NCI-H748 treated with DMSO at 0.1 percent for 48 hours (cell line): ENCODE data around the gene NRG3.

Experiments
- DNase-seq: peaks from one replicate; lab custom pipeline; 2025; lab: John Stamatoyannopoulos, UW

NRG3 gene

GRCh38 chr10:81874875-81875466 is at the start of gene NRG3:
NRG3 (plus strand) TSS chr10:81875194.
- DNase-seq, result no peak

GRCh38 chr10:81828251-81828650 is 46.7 kb upstream of the NRG3 start:
- DNase-seq, result no peak

GRCh38 chr10:81831060-81831459 is 43.9 kb upstream of the NRG3 start:
- no peak for DNase-seq

GRCh38 chr10:81838950-81839349 is 36.0 kb upstream of the NRG3 start:
- no peak for DNase-seq

- no peak for DNase-seq
These were observed 32.0 kb upstream of the NRG3 start for GRCh38 chr10:81843042-81843441.

- DNase-seq, result no peak
These were observed 27.3 kb upstream of the NRG3 start for GRCh38 chr10:81847675-81848074.

GRCh38 chr10:81848514-81848913 is 26.5 kb upstream of the NRG3 start:
- no peak for DNase-seq

GRCh38 chr10:81848931-81849330 is 26.1 kb upstream of the NRG3 start:
- no peak for DNase-seq

GRCh38 chr10:81862596-81862995 is 12.4 kb upstream of the NRG3 start:
- no peak for DNase-seq

GRCh38 chr10:81863771-81864170 is 11.2 kb upstream of the NRG3 start:
- no peak for DNase-seq

- no peak for DNase-seq
These were observed 9.4 kb upstream of the NRG3 start for GRCh38 chr10:81865581-81865980.

GRCh38 chr10:81866753-81867152 is 8.2 kb upstream of the NRG3 start:
- DNase-seq, result no peak

GRCh38 chr10:81870472-81870871 is 4.5 kb upstream of the NRG3 start:
- no peak for DNase-seq

- DNase-seq, result no peak
These were observed 3.4 kb upstream of the NRG3 start for GRCh38 chr10:81871558-81871957.

GRCh38 chr10:81872206-81872862 is 2.7 kb upstream of the NRG3 start:
- DNase-seq, result no peak

- DNase-seq, result no peak
These were observed 1.6 kb upstream of the NRG3 start for GRCh38 chr10:81873231-81873931.

GRCh38 chr10:81873932-81874816 is 820 bp upstream of the NRG3 start:
- DNase-seq, result peak; percentile 7

GRCh38 chr10:81875467-81876252 is 666 bp downstream of the NRG3 start:
- DNase-seq, result no peak

- DNase-seq, result no peak
These were observed 1.5 kb downstream of the NRG3 start for GRCh38 chr10:81876253-81877077.

- DNase-seq, result no peak
These were observed 2.6 kb downstream of the NRG3 start for GRCh38 chr10:81877596-81877995.

- DNase-seq, result no peak
These were observed 7.0 kb downstream of the NRG3 start for GRCh38 chr10:81882011-81882410.
